SK-N-MC (cell line): ENCODE results near the gene RGS4.

Experiments
- EZH2 ChIP-seq: fragments of 200-600 bp; sonication (generic); IDR thresholded peaks from one replicate; pipeline ENCODE4 v1.6.1; 2017; ENCODE audit warnings: antibody characterized with exemption
- POLR2AphosphoS5 ChIP-seq: IDR thresholded peaks from 2 replicates; pipeline ENCODE4 v1.6.1; 2012; ENCODE audit warnings: mild to moderate bottlenecking, low read depth, low read length, borderline replicate concordance

GRCh38 chr1:163076446-163076845, 7.3 kb downstream of the RGS4 start:
- TF ChIP-seq POLR2AphosphoS5 (no peak), EZH2 (no peak)
